GM18505 (cell line): ENCODE measurements around the gene EML6.

Experiments
- ATAC-seq: cut with Tn5 transposase; IDR thresholded peaks from one replicate; pipeline ENCODE4 v1.9.1; 2021; ENCODE audit not compliant: unreplicated experiment
- POLR2A ChIP-seq: IDR thresholded peaks from 4 replicates; pipeline ENCODE4 v1.6.1; 2011; ENCODE audit warnings: borderline replicate concordance; ENCODE audit not compliant: insufficient read depth, insufficient read length; ENCODE audit errors: extremely low read depth

The EML6 gene

GRCh38 chr2:54722641-54723040 lies 821 bp upstream of the EML6 start:
- no peak for ATAC-seq
- TF ChIP-seq POLR2A: no peak

- TF ChIP-seq POLR2A: no peak
- ATAC-seq: no peak
Observed at GRCh38 chr2:54723996-54724559, 616 bp downstream of the EML6 start.

- TF ChIP-seq POLR2A: no peak
- no peak for ATAC-seq
Observed at GRCh38 chr2:54724560-54725342, 1.3 kb downstream of the EML6 start.

GRCh38 chr2:54725343-54726099 lies 2.1 kb downstream of the EML6 start:
- no peak for ATAC-seq
- no peak for TF ChIP-seq POLR2A

DNA sequence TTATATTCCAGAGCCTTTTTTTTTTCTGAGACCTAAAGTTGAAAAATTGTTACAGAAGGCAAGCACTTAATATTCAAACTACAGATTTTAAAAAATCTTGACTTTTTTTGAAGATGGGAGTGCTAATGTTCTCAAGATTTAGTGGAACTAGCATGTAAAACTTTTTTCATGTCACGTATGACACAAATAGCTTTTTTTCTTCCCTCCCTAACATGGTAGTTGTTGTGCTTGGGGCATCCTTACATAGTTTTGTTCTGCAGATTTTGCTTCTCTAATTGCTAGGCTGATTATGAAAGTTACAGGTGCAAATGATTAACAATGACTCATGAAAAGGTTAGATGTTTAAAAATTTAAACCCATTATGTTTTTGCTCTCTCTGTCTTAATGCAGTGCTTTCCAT lies 3.0 kb downstream of the EML6 start:
- no peak for TF ChIP-seq POLR2A
- ATAC-seq: no peak

DNA sequence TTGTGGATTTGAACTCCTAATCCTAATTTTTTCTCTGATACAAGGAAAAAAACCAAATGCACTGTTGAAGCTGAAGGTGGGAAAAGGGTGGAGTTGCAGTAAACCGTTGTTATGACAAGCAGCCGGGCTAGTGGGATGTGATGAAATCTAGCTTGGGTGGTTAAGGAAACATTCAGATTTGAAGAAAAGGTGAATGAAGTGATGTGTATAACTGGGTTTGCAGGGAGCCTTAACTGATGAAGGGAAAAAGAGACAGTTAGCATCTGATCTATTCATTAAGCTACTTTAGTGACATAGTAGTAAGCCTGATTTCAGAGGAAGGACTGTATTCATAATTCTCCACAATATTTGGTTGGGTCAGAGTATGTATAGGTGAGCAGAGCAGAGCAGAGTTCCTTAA lies 3.5 kb downstream of the EML6 start:
- ATAC-seq: no peak
- TF ChIP-seq POLR2A: no peak

GRCh38 chr2:54728669-54729120 lies 5.2 kb downstream of the EML6 start:
- TF ChIP-seq POLR2A: no peak
- no peak for ATAC-seq

GRCh38 chr2:54735636-54736035 lies 12.2 kb downstream of the EML6 start:
- no peak for TF ChIP-seq POLR2A
- no peak for ATAC-seq

DNA sequence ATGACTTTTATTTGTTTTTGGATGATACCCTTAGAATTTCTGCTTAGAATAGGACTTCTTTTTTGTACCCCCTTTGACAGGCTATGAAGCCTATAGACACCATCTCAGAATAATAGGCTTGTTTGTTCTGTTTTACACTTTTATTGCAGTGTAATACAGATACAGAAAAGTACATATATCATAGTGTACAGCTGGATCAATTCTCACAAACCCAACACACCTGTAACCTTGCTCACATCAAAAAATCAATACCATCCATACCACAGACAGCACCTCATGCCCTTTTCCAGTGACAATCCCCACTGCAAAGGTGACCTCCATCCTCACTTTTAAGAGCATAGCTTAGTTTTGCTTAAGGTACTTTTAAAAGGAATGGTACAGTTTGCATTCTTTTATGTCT lies 14.8 kb downstream of the EML6 start:
- TF ChIP-seq POLR2A: no peak
- ATAC-seq: no peak

- no peak for TF ChIP-seq POLR2A
- ATAC-seq: no peak
Observed at GRCh38 chr2:54740333-54740732, 16.9 kb downstream of the EML6 start.

GRCh38 chr2:54741250-54741649 lies 17.8 kb downstream of the EML6 start:
- no peak for ATAC-seq

GRCh38 chr2:54750040-54750439 lies 26.6 kb downstream of the EML6 start:
- no peak for TF ChIP-seq POLR2A
- ATAC-seq: no peak

More at GRCh38 chr2:54741250-54741649, 17.8 kb downstream of the EML6 start:
- TF ChIP-seq POLR2A: no peak

- no peak for TF ChIP-seq POLR2A
- no peak for ATAC-seq
Observed at GRCh38 chr2:54752439-54752838, 29.0 kb downstream of the EML6 start.

GRCh38 chr2:54755641-54756326 lies 32.3 kb downstream of the EML6 start:
- peak; percentile 73 for ATAC-seq
- no peak for TF ChIP-seq POLR2A

- ATAC-seq: no peak
- no peak for TF ChIP-seq POLR2A
Observed at GRCh38 chr2:54757500-54757899, 34.0 kb downstream of the EML6 start.
